GM19043 (cell line): ENCODE measurements around the gene OR1J2.
A peak's percentile ranks its signal among the peaks of the same experiment; 100 is the strongest.
"Not testable (repeated sequence)": the region's sequence is repeated elsewhere in the genome, so short reads cannot be mapped to it uniquely, and the experiment has no call there.

Experiments
- ATAC-seq: cut with Tn5 transposase; IDR thresholded peaks from one replicate; pipeline ENCODE4 v1.9.1; 2021; ENCODE audit warnings: low read depth; ENCODE audit not compliant: unreplicated experiment

The OR1J2 gene, protein sequence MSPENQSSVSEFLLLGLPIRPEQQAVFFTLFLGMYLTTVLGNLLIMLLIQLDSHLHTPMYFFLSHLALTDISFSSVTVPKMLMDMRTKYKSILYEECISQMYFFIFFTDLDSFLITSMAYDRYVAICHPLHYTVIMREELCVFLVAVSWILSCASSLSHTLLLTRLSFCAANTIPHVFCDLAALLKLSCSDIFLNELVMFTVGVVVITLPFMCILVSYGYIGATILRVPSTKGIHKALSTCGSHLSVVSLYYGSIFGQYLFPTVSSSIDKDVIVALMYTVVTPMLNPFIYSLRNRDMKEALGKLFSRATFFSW

GRCh38 chr9:122510502-122510901 lies at the start of gene OR1J2:
Gene OR1J2 (plus strand): TSS chr9:122510802. CDS start chr9:122510802, 0 bp downstream.
- ATAC-seq = no peak

- peak; percentile 86 for ATAC-seq
Observed at GRCh38 chr9:122463828-122464632, 46.6 kb upstream of the OR1J2 start.

- peak; percentile 52 for ATAC-seq
Observed at GRCh38 chr9:122464633-122465567, 45.7 kb upstream of the OR1J2 start.

DNA sequence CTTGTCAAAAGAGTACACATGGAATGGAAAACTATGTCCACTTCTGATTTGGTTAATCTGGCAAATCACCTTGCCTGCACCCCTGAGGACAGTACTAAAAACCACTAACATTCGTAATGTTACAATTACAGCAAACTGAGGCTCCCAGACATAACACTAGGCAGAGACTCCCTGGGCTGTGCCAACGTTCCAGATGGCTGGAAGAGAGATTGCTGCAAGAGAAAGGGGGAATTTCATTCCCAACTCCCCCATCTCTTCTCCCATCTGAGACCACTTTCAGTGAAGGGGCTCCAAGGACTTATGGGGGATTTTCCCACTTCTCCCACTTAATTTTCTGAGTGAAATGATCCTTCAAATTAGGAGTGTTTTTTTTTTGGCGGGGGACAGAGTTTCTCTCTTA lies 44.1 kb upstream of the OR1J2 start:
- ATAC-seq = no peak

- ATAC-seq = no peak
Observed at GRCh38 chr9:122468735-122469134, 41.9 kb upstream of the OR1J2 start.

GRCh38 chr9:122474561-122474960 lies 36.0 kb upstream of the OR1J2 start:
- no peak for ATAC-seq

- no peak for ATAC-seq
Observed at GRCh38 chr9:122475717-122476116, 34.9 kb upstream of the OR1J2 start.

DNA sequence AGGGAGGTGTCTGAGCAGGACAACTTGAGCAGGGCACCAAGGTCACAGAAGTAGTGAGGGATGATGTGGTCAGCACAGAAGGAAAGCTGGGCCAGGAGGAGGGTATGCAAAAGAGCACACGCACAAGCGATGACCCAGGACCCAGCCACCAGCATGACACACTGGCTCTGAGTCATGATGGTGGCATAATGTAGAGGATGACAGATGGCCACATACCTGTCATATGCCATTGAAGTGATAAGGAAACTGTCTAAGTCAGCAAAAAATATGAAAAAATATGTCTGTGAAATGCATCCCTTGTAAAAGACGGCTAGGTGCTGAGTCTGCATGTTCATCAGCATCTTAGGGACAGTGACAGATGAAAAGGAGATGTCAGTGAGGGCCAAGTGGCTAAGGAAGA lies 33.3 kb upstream of the OR1J2 start:
- ATAC-seq = no peak

- no peak for ATAC-seq
Observed at GRCh38 chr9:122477826-122478225, 32.8 kb upstream of the OR1J2 start, which contains the start of gene OR1J1. Gene OR1J1 (minus strand): TSS chr9:122477926. CDS start chr9:122477926, 0 bp downstream.

DNA sequence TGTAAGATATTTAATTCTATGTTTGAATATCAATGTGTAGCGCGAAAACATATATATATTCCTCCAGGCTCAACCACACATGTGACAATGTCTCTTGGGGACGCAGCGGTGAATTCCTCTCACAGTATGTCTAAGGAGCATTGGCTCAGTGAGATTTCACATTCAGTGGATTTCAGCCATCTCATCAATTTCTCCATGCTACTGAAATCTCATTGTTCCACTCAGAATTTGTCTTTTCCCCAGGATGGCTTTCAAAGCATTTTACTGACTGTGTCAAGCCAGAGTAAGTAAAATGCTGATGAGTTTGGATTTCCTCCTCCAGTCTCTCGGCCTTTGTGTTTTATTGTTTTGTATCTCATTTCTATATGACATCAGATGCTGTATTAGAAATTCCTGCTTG lies 31.5 kb upstream of the OR1J2 start:
- ATAC-seq = no peak

DNA sequence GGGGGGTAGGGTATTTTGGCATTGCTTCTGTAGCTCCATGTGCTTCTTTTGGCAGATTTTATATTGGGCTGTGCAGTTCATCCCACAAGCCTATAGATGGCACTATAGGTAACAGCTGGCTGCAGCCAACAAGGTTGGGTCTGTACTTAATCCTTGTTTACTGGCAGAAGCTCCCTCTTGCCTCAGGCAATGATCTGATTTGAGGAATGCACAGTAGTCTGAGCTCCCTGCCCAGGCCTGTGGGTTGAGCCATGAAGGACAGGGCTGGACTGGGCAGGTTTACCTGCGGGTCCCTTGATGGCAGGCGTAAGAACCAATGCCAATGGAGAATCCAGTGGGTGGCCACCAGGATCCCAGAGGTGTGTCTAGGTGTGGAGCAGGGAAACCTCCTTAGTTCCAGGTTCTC lies 11.7 kb upstream of the OR1J2 start:
- ATAC-seq = no peak

- ATAC-seq = no peak
Observed at GRCh38 chr9:122506964-122507363, 3.6 kb upstream of the OR1J2 start.

DNA sequence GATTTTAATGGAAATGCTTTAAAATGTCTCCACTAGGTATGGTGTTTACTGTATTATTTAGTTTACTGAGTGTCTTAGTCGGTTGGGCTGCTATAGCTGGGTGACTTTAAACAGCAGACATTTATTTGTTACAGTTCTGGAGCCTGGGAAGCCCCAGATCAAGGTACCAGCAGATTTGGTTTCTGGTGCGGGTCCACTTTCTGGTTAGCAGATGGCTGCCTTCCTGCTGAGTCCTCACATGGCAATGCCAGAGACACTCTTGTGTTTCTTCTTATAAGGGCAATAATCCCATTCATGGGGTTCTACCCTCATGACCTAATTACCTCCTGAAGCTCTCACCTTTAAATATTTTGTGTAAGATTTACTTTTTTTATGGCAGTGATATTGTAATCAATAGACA lies 7.6 kb downstream of the OR1J2 start:
- ATAC-seq = no peak

DNA sequence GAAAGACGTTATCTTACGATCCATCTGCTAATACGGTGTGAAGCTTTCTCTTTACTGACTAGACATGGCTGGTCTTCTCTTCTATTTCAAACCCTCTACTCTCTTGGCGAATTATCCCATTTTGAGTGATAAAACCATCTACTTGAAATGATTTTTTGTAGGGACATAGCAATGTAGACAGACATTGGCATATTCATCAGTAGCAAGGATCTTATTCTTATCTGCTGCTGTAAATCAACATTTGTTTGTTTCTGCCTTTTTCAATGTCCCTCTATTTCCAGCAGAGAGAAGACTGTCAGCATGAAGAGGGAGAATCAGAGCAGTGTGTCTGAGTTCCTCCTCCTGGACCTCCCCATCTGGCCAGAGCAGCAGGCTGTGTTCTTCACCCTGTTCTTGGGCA lies 8.2 kb downstream of the OR1J2 start, which contains the start of gene OR1J4:
Gene OR1J4, plus strand, starts transcription at position 301 of the 400 bp plus-strand sequence. Its CDS starts 0 bp downstream, at position 301.
- no peak for ATAC-seq

DNA sequence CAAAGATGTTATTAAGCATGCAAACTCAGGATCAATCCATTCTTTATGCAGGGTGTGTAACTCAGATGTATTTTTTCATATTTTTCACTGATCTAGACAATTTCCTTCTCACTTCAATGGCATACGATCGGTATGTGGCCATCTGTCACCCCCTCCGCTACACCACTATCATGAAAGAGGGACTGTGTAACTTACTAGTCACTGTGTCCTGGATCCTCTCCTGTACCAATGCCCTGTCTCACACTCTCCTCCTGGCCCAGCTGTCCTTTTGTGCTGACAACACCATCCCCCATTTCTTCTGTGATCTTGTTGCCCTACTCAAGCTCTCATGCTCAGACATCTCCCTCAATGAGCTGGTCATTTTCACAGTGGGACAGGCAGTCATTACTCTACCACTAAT lies 8.8 kb downstream of the OR1J2 start:
- no peak for ATAC-seq

DNA sequence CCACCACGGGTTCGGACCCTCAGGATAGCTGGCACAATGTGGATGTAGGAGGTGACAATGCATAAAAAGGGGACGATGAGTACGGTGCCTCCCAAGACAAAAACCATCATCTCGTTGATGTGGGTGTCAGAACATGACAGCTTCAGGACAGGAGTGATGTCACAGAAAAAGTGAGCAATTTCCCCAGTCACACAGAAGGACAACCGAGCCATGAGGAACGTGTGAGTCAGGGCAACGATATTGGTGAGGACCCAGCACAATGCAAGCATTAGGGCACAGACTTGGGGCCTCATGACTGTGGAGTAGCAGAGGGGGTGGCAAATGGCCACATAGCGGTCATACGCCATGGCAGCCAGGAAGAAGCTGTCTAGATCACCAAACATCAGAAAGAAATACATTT lies 16.0 kb downstream of the OR1J2 start:
- no peak for ATAC-seq

DNA sequence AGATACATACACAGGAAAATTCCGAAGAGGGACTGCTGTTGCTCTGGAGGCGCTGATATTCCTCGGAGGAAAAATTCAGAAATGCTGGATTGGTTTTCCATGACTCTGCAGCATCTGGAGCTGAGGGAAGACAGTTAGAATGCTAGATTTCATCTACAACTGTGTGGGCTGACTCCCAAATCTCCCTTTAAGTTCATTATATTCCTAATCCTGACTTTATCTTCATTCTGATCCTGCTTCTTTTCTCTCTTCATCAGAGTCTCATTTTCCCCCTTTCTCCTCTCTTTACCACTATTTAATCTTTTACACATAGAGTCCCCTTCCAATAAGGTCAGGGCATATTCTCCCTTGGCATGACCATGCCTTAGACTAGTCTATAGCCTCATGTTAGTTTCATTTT lies 16.6 kb downstream of the OR1J2 start, which contains the start of gene OR1N1:
Gene OR1N1, minus strand, starts transcription at position 101 of the 400 bp plus-strand sequence. Its CDS starts 0 bp downstream, at position 101.
- ATAC-seq = no peak

GRCh38 chr9:122531157-122531556 lies 20.6 kb downstream of the OR1J2 start:
- not testable (repeated sequence) for ATAC-seq

DNA sequence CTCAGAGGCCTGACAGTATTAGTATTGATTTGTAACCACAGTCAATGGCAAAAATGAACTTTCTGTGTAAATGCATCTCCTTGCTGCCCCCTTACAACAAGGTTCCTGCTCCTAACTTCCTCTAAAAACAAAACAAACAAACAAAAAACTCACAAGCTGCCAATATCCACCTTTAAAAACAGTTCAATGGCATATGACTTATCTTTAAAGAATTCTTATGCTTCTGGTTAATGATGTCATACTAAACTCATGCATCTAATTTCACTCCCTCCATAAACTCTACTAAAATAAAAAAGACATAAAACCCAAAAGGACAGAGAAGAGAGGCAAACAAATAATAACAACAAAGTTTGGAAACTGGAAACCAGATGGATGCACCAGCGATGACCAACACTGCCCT lies 25.5 kb downstream of the OR1J2 start:
- no peak for ATAC-seq

- not testable (repeated sequence) for ATAC-seq
Observed at GRCh38 chr9:122537066-122537465, 26.5 kb downstream of the OR1J2 start.
